ENCODE measurements around the gene WDR74. TPM values are rescaled to one million over a fixed set of nuclear protein-coding genes. Genes with fewer than 3 reads are reported as not detected.

WDR74 gene
- polyA plus RNA-seq, 3 donors from 2014 or later: 28.8 to 39.0 (median 31.9) TPM

DNA sequence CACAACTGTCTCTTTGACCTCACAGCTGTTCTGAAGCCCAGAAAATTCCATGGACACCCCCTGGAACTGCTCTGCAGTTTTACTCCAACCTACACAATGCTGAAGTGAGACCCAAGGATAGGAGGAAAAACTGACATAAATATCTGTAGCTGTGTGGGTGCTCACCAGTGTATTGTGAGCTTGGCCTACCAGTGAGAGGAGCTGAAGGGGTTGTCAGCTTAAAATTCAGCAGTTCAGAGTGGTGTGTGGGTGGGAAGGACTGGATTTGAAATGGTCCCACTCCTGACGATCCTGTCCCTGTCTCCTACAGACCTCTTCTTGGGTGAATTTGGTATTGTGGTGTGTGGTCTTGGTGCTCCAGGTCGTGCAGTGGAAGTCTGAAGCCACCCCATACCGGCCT is 49.8 kb downstream of the WDR74 start:
- H3K27me3 Mint-ChIP-seq (ENCODE audit: low read depth in 3 of 3): peaks cover 0 to 11% (median 4%) of the 10 kb centered on the region in 3 donors
- H3K4me3 Mint-ChIP-seq: peak overlapping the region; percentile 70 to 96 (median 95)
- peak overlapping the region; percentile 92 to 96 (median 95) for H3K27ac Mint-ChIP-seq
- H3K36me3 Mint-ChIP-seq: peaks cover 4 to 15% (median 5%) of the 10 kb centered on the region in 3 donors
- H3K4me1 Mint-ChIP-seq: peaks cover 54 to 64% of the 10 kb centered on the region in 2 donors
- no peak for DNase-seq
- no peaks in the 10 kb centered on the region for H3K9me3 Mint-ChIP-seq

DNA sequence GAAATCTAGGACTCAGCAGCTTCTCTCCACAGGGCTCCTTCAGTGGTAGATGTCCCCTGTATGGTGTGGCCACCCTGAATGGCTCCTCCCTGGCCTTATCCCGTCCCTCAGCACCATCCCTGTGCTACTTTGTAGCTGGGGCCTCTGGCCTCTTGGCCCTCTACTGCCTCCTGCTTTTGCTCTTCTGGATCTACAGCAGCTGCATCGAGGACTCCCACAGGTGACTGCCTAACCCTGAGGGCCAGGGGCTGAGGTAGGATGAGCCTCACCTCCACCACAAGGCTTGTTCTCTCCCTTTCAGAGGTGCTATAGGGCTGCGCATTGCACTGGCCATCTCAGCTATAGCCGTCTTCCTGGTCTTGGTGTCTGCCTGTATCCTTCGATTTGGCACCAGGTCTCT is 50.4 kb downstream of the WDR74 start:
- no peak for DNase-seq
- Mint-ChIP-seq H3K27ac (peak overlapping the region; percentile 92 to 96 (median 95)), H3K4me3 (peak overlapping the region; percentile 70 to 96 (median 95)), H3K36me3 (peaks cover 0 to 9% (median 0%) of the 10 kb centered on the region in 3 donors), H3K27me3 (ENCODE audit: low read depth in 3 of 3) (peaks cover 0 to 11% (median 4%) of the 10 kb centered on the region in 3 donors), H3K9me3 (no peaks in the 10 kb centered on the region), H3K4me1 (peaks cover 54 to 64% of the 10 kb centered on the region in 2 donors)

DNA sequence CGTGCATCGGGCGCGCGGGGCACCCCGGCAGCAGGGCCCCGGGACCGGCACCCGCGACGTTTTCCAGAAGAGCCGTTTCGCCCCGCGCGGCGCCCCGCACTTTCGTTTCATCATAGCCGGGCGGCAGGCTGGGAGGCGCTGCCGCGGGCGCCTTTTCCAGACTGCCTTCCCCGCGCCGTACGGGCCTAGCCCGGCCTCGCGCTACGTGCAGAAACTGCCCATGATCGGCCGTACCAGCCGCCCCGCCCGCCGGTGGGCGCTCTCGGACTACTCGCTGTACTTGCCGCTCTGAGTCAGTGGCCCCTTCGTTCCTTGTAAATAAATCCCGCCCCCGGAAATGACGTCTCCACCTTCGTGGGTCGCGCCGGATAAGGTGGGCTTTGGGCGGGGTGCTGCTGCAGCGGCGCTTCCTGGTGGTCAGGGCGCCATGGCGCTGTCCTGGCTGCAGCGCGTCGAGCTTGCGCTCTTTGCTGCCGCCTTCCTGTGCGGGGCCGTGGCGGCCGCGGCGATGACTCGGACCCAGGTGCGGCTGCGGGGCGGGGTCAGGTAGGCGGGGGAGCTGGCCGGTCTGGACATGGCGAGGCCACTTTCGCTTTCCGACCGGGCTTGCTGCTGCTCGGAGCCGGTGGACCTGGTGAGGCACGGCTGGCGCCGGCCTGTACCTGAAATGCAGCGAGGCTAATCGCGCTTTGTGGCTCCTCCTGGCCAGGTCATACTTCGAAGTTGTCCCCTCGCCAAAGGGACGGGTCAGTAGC is 52.2 kb downstream of the WDR74 start, which contains the start of gene TMEM179B:
Gene TMEM179B, plus strand, starts transcription at position 398 of the 755 bp plus-strand sequence. Its CDS starts 30 bp downstream, at position 428.
- Mint-ChIP-seq H3K27ac (peak within 1 kb of the TSS; percentile 95 to 96 (median 96)), H3K4me1 (peaks cover 50 to 58% of the 10 kb centered on the region in 2 donors), H3K9me3 (no peaks in the 10 kb centered on the region), H3K4me3 (peak within 1 kb of the TSS; percentile 93 to 96 (median 95)), H3K27me3 (ENCODE audit: low read depth in 3 of 3) (peaks cover 0 to 7% (median 4%) of the 10 kb centered on the region in 3 donors), H3K36me3 (peaks cover 0 to 8% (median 0%) of the 10 kb centered on the region in 3 donors)
- DNase-seq: peak; percentile 99

DNA sequence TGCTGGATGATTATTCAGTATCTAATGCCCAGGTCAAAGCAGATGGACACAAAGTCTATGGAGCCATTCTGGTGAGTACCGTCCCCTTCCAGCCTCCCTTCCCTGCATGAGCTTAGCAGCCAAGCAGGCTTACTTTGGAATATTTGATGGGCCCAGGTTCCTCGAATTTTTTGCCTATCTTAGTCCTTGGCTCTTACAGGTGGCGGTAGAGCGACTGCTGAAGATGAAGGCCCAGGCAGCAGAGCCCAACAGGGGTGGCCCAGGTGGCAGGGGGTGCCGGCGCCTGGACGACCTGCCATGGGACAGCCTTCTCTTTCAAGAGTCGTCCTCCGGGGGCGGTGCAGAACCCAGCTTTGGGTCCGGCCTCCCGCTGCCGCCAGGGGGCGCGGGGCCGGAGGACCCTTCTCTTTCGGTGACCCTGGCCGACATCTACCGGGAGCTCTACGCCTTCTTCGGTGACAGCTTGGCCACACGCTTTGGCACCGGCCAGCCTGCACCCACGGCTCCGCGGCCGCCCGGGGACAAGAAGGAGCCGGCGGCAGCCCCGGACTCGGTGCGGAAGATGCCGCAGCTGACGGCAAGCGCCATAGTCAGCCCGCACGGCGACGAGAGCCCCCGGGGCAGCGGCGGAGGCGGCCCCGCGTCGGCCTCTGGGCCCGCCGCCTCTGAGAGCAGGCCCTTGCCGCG is 52.9 kb downstream of the WDR74 start:
- Mint-ChIP-seq H3K4me1 (peaks cover 46 to 52% of the 10 kb centered on the region in 2 donors), H3K9me3 (no peaks in the 10 kb centered on the region)

More for the DNA sequence above, 52.9 kb downstream of the WDR74 start:
- Mint-ChIP-seq H3K36me3 (peaks cover 0 to 6% (median 0%) of the 10 kb centered on the region in 3 donors), H3K27me3 (ENCODE audit: low read depth in 3 of 3) (peaks cover 0 to 7% (median 0%) of the 10 kb centered on the region in 3 donors), H3K4me3 (peak overlapping the region; percentile 84 to 87 (median 86)), H3K27ac (peak overlapping the region; percentile 92 to 96 (median 95))
- peak; percentile 86 to 88 (median 87) for DNase-seq

Other genes starting within 250 kb of the WDR74 start
- 10 to 100 TPM in 2 of 3 donors, 1 to 10 TPM in 1; 7.3 to 16.2 (median 12.5) TPM for gene TUT1, start 248.1 kb downstream of the WDR74 start, polyA plus RNA-seq
- 10 to 100 TPM in 2 of 3 donors, 1 to 10 TPM in 1; 9.7 to 48.4 (median 22.4) TPM for gene MTA2, start 237.7 kb downstream of the WDR74 start, polyA plus RNA-seq
- 10 to 100 TPM; 15.9 to 25.8 (median 17.9) TPM for gene EML3, start 226.8 kb downstream of the WDR74 start, polyA plus RNA-seq
- gene ROM1, start 226.3 kb downstream of the WDR74 start, polyA plus RNA-seq: 1 to 10 TPM in 2 of 3 donors, under 1 TPM in 1; 0.17 to 2.1 (median 1.6) TPM
- 10 to 100 TPM; 35.5 to 54.1 (median 49.7) TPM for gene B3GAT3, start 217.6 kb downstream of the WDR74 start, polyA plus RNA-seq
- gene GANAB, start 193.0 kb downstream of the WDR74 start, polyA plus RNA-seq: 100 to 1,000 TPM; 135 to 246 (median 167) TPM
- 10 to 100 TPM; 19.1 to 43.9 (median 22.4) TPM for gene INTS5, start 186.3 kb downstream of the WDR74 start, polyA plus RNA-seq
- 100 to 1,000 TPM; 125 to 152 (median 136) TPM for gene C11orf98, start 174.4 kb downstream of the WDR74 start, polyA plus RNA-seq
- 1 to 10 TPM in 2 of 3 donors, not detected in 1; 2.1 to 4.4 TPM for gene CSKMT, start 174.3 kb downstream of the WDR74 start, polyA plus RNA-seq
- gene UQCC3, start 167.9 kb downstream of the WDR74 start, polyA plus RNA-seq: 10 to 100 TPM; 13.9 to 18.0 (median 14.0) TPM
- 10 to 100 TPM in 1 of 3 donors, 1 to 10 TPM in 2; 6.3 to 11.4 (median 6.5) TPM for gene LBHD1, start 167.3 kb downstream of the WDR74 start, polyA plus RNA-seq
- 100 to 1,000 TPM in 2 of 3 donors, 10 to 100 TPM in 1; 93.1 to 152 (median 152) TPM for gene UBXN1, start 160.5 kb downstream of the WDR74 start, polyA plus RNA-seq
- not detected for gene LRRN4CL, start 150.1 kb downstream of the WDR74 start, polyA plus RNA-seq
- gene BSCL2, start 132.2 kb downstream of the WDR74 start, polyA plus RNA-seq: 10 to 100 TPM; 52.5 to 54.1 (median 53.6) TPM
- gene GNG3, start 131.9 kb downstream of the WDR74 start, polyA plus RNA-seq: not detected
- 1 to 10 TPM in 2 of 3 donors, under 1 TPM in 1; 0.97 to 4.8 (median 1.1) TPM for gene HNRNPUL2, start 112.1 kb downstream of the WDR74 start, polyA plus RNA-seq
- 10 to 100 TPM; 11.2 to 19.0 (median 14.5) TPM for gene TTC9C, start 111.1 kb downstream of the WDR74 start, polyA plus RNA-seq
- gene ZBTB3, start 85.4 kb downstream of the WDR74 start, polyA plus RNA-seq: 10 to 100 TPM in 1 of 3 donors, 1 to 10 TPM in 2; 4.1 to 14.2 (median 5.5) TPM
- 100 to 1,000 TPM; 397 to 564 (median 472) TPM for gene POLR2G, start 78.0 kb downstream of the WDR74 start, polyA plus RNA-seq
- gene TAF6L, start 68.2 kb downstream of the WDR74 start, polyA plus RNA-seq: 1 to 10 TPM; 3.8 to 9.6 (median 7.3) TPM
- gene TMEM179B, start 52.2 kb downstream of the WDR74 start, polyA plus RNA-seq: 100 to 1,000 TPM; 162 to 290 (median 174) TPM
- gene TMEM223, start 47.6 kb downstream of the WDR74 start, polyA plus RNA-seq: 10 to 100 TPM; 47.9 to 69.7 (median 63.2) TPM
- gene NXF1, start 34.1 kb downstream of the WDR74 start, polyA plus RNA-seq: 10 to 100 TPM; 42.9 to 73.3 (median 66.0) TPM
- gene STX5, start 7.5 kb downstream of the WDR74 start, polyA plus RNA-seq: 10 to 100 TPM; 46.9 to 47.7 (median 47.6) TPM
- 1 to 10 TPM in 2 of 3 donors, not detected in 1; 2.0 to 3.1 TPM for gene TEX54, start 6.7 kb downstream of the WDR74 start, polyA plus RNA-seq
- gene SLC3A2, start 41.3 kb upstream of the WDR74 start, polyA plus RNA-seq: 100 to 1,000 TPM; 134 to 162 (median 156) TPM
- not detected for gene CHRM1, start 81.8 kb upstream of the WDR74 start, polyA plus RNA-seq
- not detected for gene SLC22A6, start 145.4 kb upstream of the WDR74 start, polyA plus RNA-seq
- gene SLC22A8, start 176.3 kb upstream of the WDR74 start, polyA plus RNA-seq: not detected